GM12878 (cell line): Measurements from ENCODE around the gene SMIM31. TPM values are rescaled to one million over a fixed set of nuclear protein-coding genes. Genes with fewer than 3 reads are reported as not detected.

Source experiments
- ATAC-seq: fragments of 200-7000 bp; cut with Tn5 transposase; 3 replicates; pipeline ENCODE4 v1.9.1; 2020; ENCODE audit warnings: mild to moderate bottlenecking, moderate library complexity
- BruUV-seq: library from RNA; stranded (reverse); fragments of 400-500 nt; replicated peaks from 2 replicates; lab custom pipeline; 2021; lab: Mats Ljungman, UMichigan
- CTCF ChIA-PET: fragments of 300-600 bp; sonication (Branson Sonifier 250); formaldehyde crosslinking; extraction: SDS; loops from one replicate; lab custom pipeline; 2021; ENCODE audit warnings: inconsistent platforms; lab: Yijun Ruan, JAX
- POLR2A ChIA-PET: fragments of 350-600 bp; formaldehyde crosslinking; extraction: SDS; loops from one replicate; lab custom pipeline; 2021; ENCODE audit warnings: inconsistent platforms; lab: Charles Lee
- RAD21 ChIA-PET: fragments of 300-600 bp; sonication (Branson Sonifier 250); formaldehyde crosslinking; loops from one replicate; lab custom pipeline; 2023; ENCODE audit warnings: antibody characterized with exemption; ENCODE audit not compliant: unreplicated experiment; lab: Charles Lee
- SMC1A ChIA-PET: fragments of 300-600 bp; sonication (Branson Sonifier 250); formaldehyde crosslinking; loops from one replicate; lab custom pipeline; 2023; ENCODE audit not compliant: unreplicated experiment, uncharacterized antibody; lab: Charles Lee
- DNase-seq: peaks from one replicate; pipeline ENCODE4 v3.0.0-alpha.2; 2011; ENCODE audit warnings: low read depth, low spot score
- FAIRE-seq: peaks from 3 replicates; lab custom pipeline; 2011; peaks lifted over from hg19 to GRCh38; lab: Jason Lieb, UNC
- H2AFZ ChIP-seq: 2 replicates; pipeline ENCODE4 v1.6.0; 2011; ENCODE audit warnings: low read depth, low read length, control low read depth; ENCODE audit not compliant: control insufficient read depth
- H3K27ac ChIP-seq: 2 replicates; pipeline ENCODE4 v1.5.1; 2011; ENCODE audit warnings: control low read depth; ENCODE audit not compliant: control insufficient read depth, insufficient read depth
- H3K27me3 ChIP-seq, 2 experiments: replicated peaks in 1 of 2; 2 replicates each; pipeline versions ENCODE4 v1.6.0 to v1.6.1; 2011; ENCODE audit warnings: low read length in 1 of 2; ENCODE audit not compliant: control insufficient read depth in 2 of 2, insufficient read depth in 2 of 2
- H3K36me3 ChIP-seq, 2 experiments: 2 replicates each; pipeline ENCODE4 v1.5.1; 2011; ENCODE audit warnings: low read length in 1 of 2; ENCODE audit not compliant: control insufficient read depth in 2 of 2, insufficient read depth in 2 of 2
- H3K4me1 ChIP-seq: 2 replicates; pipeline ENCODE4 v1.6.1; 2011; ENCODE audit warnings: mild to moderate bottlenecking, low read length, moderate library complexity, mixed read lengths; ENCODE audit not compliant: control insufficient read depth, insufficient read depth
- H3K4me2 ChIP-seq: 2 replicates; pipeline ENCODE4 v1.6.0; 2011; ENCODE audit warnings: control low read depth; ENCODE audit not compliant: control insufficient read depth, insufficient read depth
- H3K4me3 ChIP-seq: fragments of 200-600 bp; sonication (generic); 2 replicates; pipeline ENCODE4 v1.5.1; 2016
- H3K79me2 ChIP-seq: 2 replicates; pipeline ENCODE4 v1.6.0; 2011; ENCODE audit warnings: low read length; ENCODE audit not compliant: control insufficient read depth, insufficient read depth
- H3K9ac ChIP-seq: 2 replicates; pipeline ENCODE4 v1.8.0; 2011; ENCODE audit warnings: low read length, control low read depth, mixed read lengths; ENCODE audit not compliant: control insufficient read depth, insufficient read depth
- H3K9me3 ChIP-seq: replicated peaks from 3 replicates; pipeline ENCODE4 v1.5.1; 2011; ENCODE audit warnings: mild to moderate bottlenecking, low read length; ENCODE audit not compliant: control insufficient read depth, insufficient read depth
- H4K20me1 ChIP-seq: 2 replicates; pipeline ENCODE4 v1.6.0; 2011; ENCODE audit not compliant: control insufficient read depth, insufficient read depth
- BCL3 ChIP-seq: IDR thresholded peaks from 2 replicates; pipeline ENCODE4 v1.6.1; 2011; ENCODE audit warnings: borderline replicate concordance, low read depth, mild to moderate bottlenecking, moderate library complexity, low read length; ENCODE audit not compliant: insufficient read depth, poor library complexity, severe bottlenecking
- RAD21 ChIP-seq: IDR thresholded peaks from 2 replicates; pipeline ENCODE4 v1.6.1; 2011; ENCODE audit warnings: mild to moderate bottlenecking, low read depth, low read length, moderate library complexity; ENCODE audit not compliant: insufficient read depth
- RUNX3 ChIP-seq: IDR thresholded peaks from 2 replicates; pipeline ENCODE4 v1.6.1; 2012; ENCODE audit warnings: low read length, inconsistent platforms
- SMC3 ChIP-seq: IDR thresholded peaks from 2 replicates; pipeline ENCODE4 v1.6.1; 2011; ENCODE audit warnings: low read length, improper control_type of control experiment, borderline replicate concordance
- ZNF207 ChIP-seq: fragments of 450-650 bp; IDR thresholded peaks from 2 replicates; pipeline ENCODE4 v1.6.1; 2014; ENCODE audit warnings: antibody characterized with exemption, mild to moderate bottlenecking, borderline replicate concordance
- WGBS: methylation state at CpG from one replicate; pipeline ENCODE4 v1.1.6; 2016; ENCODE audit warnings: low lambda C conversion rate; ENCODE audit not compliant: insufficient replicate concordance, insufficient coverage; ENCODE audit errors: missing lambda C conversion rate; 5-methylcytosine and 5-hydroxymethylcytosine counted together
- in situ Hi-C: fragments of 300-500 bp; cut with MboI; formaldehyde crosslinking; loops from 9 replicates; pipeline ENCODE4 v1.14.3; 2018; ENCODE audit warnings: mixed read lengths
- intact Hi-C: fragments of 100-400 bp; cut with micrococcal nuclease; formaldehyde crosslinking; loops from one replicate; pipeline ENCODE4 v1.14.2; 2022; ENCODE audit not compliant: unreplicated experiment
- polyA plus RNA-seq, 11 experiments: library from polyadenylated mRNA; depleted of rRNA in 4 of 11; unstranded in 6 of 11; stranded (reverse) in 5 of 11; fragments of >200 nt; fragmentation: Nextera tagmentation in 4 of 11; fragmentation: Illumina TruSeq in 1 of 11; extraction: Ambion mirVana in 4 of 11; extraction: Trizol in 1 of 11; gene quantifications; 1 replicate in 1 of 11; 2 replicates in 10 of 11; pipeline versions ENCODE4 v1.2.1 to v1.2.3, GENCODE V29; 2011 to 2016; ENCODE audit warnings: inconsistent platforms in 2 of 11, missing spikeins in 2 of 11, low read depth in 1 of 11
- total RNA-seq, 4 experiments: library from RNA; depleted of rRNA in 3 of 4; stranded (reverse); fragments of >200 nt in 3 of 4; fragmentation: Illumina TruSeq in 1 of 4; extraction: Trizol in 1 of 4; gene quantifications; 2 replicates each; pipeline versions ENCODE4 v1.2.1 to v1.2.3, GENCODE V29; 2013 to 2021
- TF ChIP-seq, protein P1 (sequence below), 3 experiments: IDR thresholded peaks in 2 of 3; conservative IDR thresholded peaks in 1 of 3; 2 replicates each; pipeline ENCODE4 v1.5.1; 2011; ENCODE audit warnings: low read depth in 3 of 3, low read length in 3 of 3, mild to moderate bottlenecking in 3 of 3, control low read depth in 2 of 3, moderate library complexity in 2 of 3, inconsistent platforms in 1 of 3, mixed read lengths in 1 of 3; ENCODE audit not compliant: control insufficient read depth in 2 of 3, insufficient read depth in 1 of 3; ENCODE audit errors: extremely low read depth in 1 of 3

The SMIM31 gene
- total and polyA plus RNA-seq, 10 of the 15 experiments (the other 5 are each of a cell fraction or from before 2014, with no cell fraction given): not detected

DNA sequence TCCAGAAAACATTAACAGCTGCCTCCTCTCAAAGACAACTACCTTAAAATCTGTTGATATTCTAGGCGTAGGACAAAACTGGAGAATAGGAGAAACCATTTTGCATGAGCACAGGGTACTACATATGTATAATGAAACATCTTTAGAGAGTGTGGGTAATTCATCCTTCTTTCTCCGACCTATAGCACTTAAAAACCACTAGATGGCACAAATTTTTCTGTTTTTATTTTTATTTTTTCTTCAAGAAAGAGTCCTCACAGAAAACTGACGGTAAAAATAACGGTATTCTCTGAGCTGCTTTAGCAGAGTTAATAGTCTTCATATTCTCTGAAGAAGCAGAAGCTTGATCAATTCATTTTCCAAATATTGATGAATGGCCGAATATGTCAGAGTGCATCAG lies 14.6 kb downstream of the SMIM31 start:
- H3K36me3 ChIP-seq: no peaks in the 10 kb centered on the region

More for the DNA sequence above, 14.6 kb downstream of the SMIM31 start:
- Histone ChIP-seq H3K27ac (no peak overlapping the region), H3K9ac (no peak overlapping the region), H3K79me2 (no peaks in the 10 kb centered on the region), H3K4me3 (no peak overlapping the region), H3K9me3 (no peaks in the 10 kb centered on the region), H2AFZ (no peak overlapping the region), H4K20me1 (no peaks in the 10 kb centered on the region), H3K27me3 (no peaks in the 10 kb centered on the region), H3K4me2 (no peak overlapping the region), H3K4me1 (no peaks in the 10 kb centered on the region)
- no peak for FAIRE-seq
- WGBS: 2% methylated on average over 5 of the region's 5 CpGs
- intact Hi-C loops: loop anchor here (1.0 kb wide), 1 partner anchor 228 kb away; no protein-coding TSS in a partner anchor
- ChIA-PET SMC1A (interaction anchor here (1.1 to 2.5 kb wide), 8 partner anchors 11 to 328 kb away, joined by 3 to 13 read pairs (median 4); no protein-coding TSS in a partner anchor), POLR2A (no interaction called here), CTCF (interaction anchor here (0.5 to 3.5 kb wide), 25 partner anchors 9 to 952 kb away, joined by 3 to 28 read pairs (median 5); partner anchors contain the start of genes APELA and TRIM61), RAD21 (interaction anchor here (0.8 to 4.0 kb wide), 5 partner anchors 12 to 328 kb away, joined by 3 to 20 read pairs (median 4); no protein-coding TSS in a partner anchor)
- BruUV-seq: no TSS peak
- in situ Hi-C loops: no loop called here
- DNase-seq: no peak
- TF ChIP-seq, protein P1, sequence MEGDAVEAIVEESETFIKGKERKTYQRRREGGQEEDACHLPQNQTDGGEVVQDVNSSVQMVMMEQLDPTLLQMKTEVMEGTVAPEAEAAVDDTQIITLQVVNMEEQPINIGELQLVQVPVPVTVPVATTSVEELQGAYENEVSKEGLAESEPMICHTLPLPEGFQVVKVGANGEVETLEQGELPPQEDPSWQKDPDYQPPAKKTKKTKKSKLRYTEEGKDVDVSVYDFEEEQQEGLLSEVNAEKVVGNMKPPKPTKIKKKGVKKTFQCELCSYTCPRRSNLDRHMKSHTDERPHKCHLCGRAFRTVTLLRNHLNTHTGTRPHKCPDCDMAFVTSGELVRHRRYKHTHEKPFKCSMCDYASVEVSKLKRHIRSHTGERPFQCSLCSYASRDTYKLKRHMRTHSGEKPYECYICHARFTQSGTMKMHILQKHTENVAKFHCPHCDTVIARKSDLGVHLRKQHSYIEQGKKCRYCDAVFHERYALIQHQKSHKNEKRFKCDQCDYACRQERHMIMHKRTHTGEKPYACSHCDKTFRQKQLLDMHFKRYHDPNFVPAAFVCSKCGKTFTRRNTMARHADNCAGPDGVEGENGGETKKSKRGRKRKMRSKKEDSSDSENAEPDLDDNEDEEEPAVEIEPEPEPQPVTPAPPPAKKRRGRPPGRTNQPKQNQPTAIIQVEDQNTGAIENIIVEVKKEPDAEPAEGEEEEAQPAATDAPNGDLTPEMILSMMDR (IDR thresholded peaks at IDR 0.05 in 2 of 3, conservative IDR thresholded peaks at IDR 0.05 in 1 of 3; ENCODE audit: control insufficient read depth in 2 of 3, extremely low read depth in 1 of 3, insufficient read depth in 1 of 3, low read depth in 3 of 3, low read length in 3 of 3): peak; percentile 29 to 41 (median 31); a peak in 5 of 6 replicates
- TF ChIP-seq SMC3: peak; percentile 28; the same call in 1 of the 2 replicates
- TF ChIP-seq RUNX3: no peak
- TF ChIP-seq ZNF207: no peak
- no peak for TF ChIP-seq BCL3
- TF ChIP-seq RAD21: 0 out of 2 replicates have a peak, but pooled peaks have one; percentile 29
- TF ChIP-seq, all 136 proteins: peak for 3
- ATAC-seq: peak; percentile 72
